ENCODE results near the gene CITED1. TPM values are rescaled to one million over a fixed set of nuclear protein-coding genes. Genes with fewer than 3 reads are reported as not detected.

Gene CITED1
- total RNA-seq, 6 experiments from 2014 or later = not detected

- DNase-seq (no peak), ATAC-seq (no peak)
- WGBS (ENCODE audit: insufficient coverage, low coverage, low lambda C conversion rate, missing lambda C conversion rate) = 70% methylated on average over 2 of the region's 5 CpGs
- H3K9me3 ChIP-seq = no peaks in the 10 kb centered on the region
- no peaks in the 10 kb centered on the region for H3K27me3 ChIP-seq
- intact Hi-C loops (cut with DNase I) = no loop called here
- TF ChIP-seq, protein P1, sequence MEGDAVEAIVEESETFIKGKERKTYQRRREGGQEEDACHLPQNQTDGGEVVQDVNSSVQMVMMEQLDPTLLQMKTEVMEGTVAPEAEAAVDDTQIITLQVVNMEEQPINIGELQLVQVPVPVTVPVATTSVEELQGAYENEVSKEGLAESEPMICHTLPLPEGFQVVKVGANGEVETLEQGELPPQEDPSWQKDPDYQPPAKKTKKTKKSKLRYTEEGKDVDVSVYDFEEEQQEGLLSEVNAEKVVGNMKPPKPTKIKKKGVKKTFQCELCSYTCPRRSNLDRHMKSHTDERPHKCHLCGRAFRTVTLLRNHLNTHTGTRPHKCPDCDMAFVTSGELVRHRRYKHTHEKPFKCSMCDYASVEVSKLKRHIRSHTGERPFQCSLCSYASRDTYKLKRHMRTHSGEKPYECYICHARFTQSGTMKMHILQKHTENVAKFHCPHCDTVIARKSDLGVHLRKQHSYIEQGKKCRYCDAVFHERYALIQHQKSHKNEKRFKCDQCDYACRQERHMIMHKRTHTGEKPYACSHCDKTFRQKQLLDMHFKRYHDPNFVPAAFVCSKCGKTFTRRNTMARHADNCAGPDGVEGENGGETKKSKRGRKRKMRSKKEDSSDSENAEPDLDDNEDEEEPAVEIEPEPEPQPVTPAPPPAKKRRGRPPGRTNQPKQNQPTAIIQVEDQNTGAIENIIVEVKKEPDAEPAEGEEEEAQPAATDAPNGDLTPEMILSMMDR (IDR thresholded peaks at IDR 0.05) = no peak
- TF ChIP-seq POLR2A (IDR thresholded peaks at IDR 0.05) = no peak
- H3K36me3 ChIP-seq = peaks cover 15 to 74% (median 48%) of the 10 kb centered on the region in 4 donors
- H3K4me1 ChIP-seq = no peaks in the 10 kb centered on the region
- no peak overlapping the region for H3K27ac ChIP-seq
- no peak overlapping the region for H3K4me3 ChIP-seq
Measured at GRCh38 chrX:72270316-72270866, 35.3 kb downstream of the CITED1 start.

DNA sequence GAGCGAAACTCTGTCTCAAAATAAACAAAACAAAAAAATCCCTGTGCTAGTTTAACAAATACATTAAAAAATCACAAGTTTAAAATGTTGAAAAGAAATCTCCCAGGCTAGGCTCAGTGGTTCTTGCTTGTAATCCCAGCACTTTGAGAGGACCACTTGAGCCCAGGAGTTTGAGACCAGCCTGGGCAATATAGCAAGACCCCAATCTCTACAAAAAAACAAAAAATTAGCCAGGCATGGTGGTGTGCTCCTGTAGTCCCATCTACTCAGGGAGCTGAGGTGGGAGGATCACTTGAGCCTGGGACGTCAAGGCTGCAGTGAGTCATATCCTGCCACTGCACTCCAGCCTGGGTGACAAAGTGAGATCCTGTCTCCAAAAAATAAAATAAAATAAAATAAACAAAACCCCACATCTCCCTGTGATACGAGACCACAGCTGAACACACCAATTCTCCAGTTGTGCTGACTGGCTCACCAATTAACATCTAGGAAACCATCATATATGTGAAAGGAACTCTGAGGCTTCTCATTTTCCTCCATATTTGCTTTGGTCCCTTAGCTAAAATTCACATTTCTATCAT, 36.0 kb downstream of the CITED1 start:
- Histone ChIP-seq H3K27me3 (no peaks in the 10 kb centered on the region), H3K36me3 (peaks cover 14 to 67% (median 45%) of the 10 kb centered on the region in 4 donors), H3K27ac (no peak overlapping the region), H3K4me1 (no peaks in the 10 kb centered on the region), H3K9me3 (no peaks in the 10 kb centered on the region), H3K4me3 (no peak overlapping the region)
- intact Hi-C loops (cut with DNase I) = no loop called here
- peak in 1 of 4 donors; percentile 64 for ATAC-seq
- no peak for TF ChIP-seq POLR2A (IDR thresholded peaks at IDR 0.05)
- TF ChIP-seq, protein P1 (IDR thresholded peaks at IDR 0.05) = no peak
- DNase-seq = no peak
- WGBS (ENCODE audit: insufficient coverage, low coverage, low lambda C conversion rate, missing lambda C conversion rate) = 58% methylated on average over 3 of the region's 3 CpGs

DNA sequence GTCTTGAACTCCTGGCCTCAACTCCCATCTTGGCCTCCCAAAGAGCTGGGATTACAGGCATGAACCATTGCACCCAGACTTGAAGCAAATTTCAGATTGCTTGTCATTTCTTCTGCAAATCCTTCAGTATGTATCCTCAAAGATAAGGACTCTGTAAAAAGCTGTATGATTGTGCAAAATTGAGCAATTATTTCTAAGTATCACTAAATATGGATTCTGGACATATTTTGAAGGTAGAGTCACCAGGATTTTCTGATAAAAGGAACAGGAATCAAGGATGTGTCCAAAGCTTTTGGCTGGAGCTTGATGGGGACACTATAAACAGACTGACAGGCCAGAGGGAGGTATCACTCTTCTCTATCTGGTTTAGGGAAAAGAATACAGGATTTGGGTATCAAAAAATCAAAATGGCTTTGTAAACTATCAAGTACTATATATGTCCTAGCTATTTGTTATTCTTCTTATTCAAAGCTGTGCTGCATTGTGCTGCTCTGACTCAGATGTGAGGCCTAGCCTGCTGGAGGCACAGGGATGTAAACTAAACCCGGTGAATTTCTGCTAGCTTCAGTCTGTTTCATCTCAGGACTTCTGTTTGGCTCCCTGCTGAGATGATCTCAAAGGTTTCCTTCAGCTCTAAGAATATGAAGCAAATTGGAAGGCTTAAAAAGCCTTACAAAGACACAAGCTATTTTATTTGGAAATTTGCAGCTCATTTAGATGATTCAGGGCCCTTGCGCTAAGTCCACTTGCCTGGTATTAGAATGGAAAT, 36.9 kb downstream of the CITED1 start:
- no peaks in the 10 kb centered on the region for H3K4me1 ChIP-seq
- peaks cover 8 to 58% (median 37%) of the 10 kb centered on the region in 4 donors for H3K36me3 ChIP-seq
- no peak for ATAC-seq
- H3K4me3 ChIP-seq = no peak overlapping the region
- DNase-seq = no peak
- H3K27me3 ChIP-seq = no peaks in the 10 kb centered on the region
- no peak overlapping the region for H3K27ac ChIP-seq
- no peak for TF ChIP-seq POLR2A (IDR thresholded peaks at IDR 0.05)
- TF ChIP-seq, protein P1 (IDR thresholded peaks at IDR 0.05) = no peak
- intact Hi-C loops (cut with DNase I) = no loop called here
- WGBS (ENCODE audit: insufficient coverage, low coverage, low lambda C conversion rate, missing lambda C conversion rate) = 92% methylated on average over 2 of the region's 2 CpGs
- H3K9me3 ChIP-seq = no peaks in the 10 kb centered on the region

GRCh38 chrX:72265263-72265662, 40.5 kb downstream of the CITED1 start:
- ATAC-seq = no peak
- no peak overlapping the region for H3K4me3 ChIP-seq
- WGBS (ENCODE audit: insufficient coverage, low coverage, low lambda C conversion rate, missing lambda C conversion rate) = 92% methylated on average over 2 of the region's 3 CpGs
- intact Hi-C loops (cut with DNase I) = no loop called here
- H3K27ac ChIP-seq = no peak overlapping the region
- no peaks in the 10 kb centered on the region for H3K9me3 ChIP-seq
- H3K36me3 ChIP-seq = peaks cover 0 to 24% (median 13%) of the 10 kb centered on the region in 4 donors
- H3K4me1 ChIP-seq = no peaks in the 10 kb centered on the region
- TF ChIP-seq POLR2A (IDR thresholded peaks at IDR 0.05) = no peak
- TF ChIP-seq, protein P1 (IDR thresholded peaks at IDR 0.05) = no peak
- DNase-seq = no peak
- H3K27me3 ChIP-seq = no peaks in the 10 kb centered on the region
